ENCODE results near the gene METTL24.

DNA sequence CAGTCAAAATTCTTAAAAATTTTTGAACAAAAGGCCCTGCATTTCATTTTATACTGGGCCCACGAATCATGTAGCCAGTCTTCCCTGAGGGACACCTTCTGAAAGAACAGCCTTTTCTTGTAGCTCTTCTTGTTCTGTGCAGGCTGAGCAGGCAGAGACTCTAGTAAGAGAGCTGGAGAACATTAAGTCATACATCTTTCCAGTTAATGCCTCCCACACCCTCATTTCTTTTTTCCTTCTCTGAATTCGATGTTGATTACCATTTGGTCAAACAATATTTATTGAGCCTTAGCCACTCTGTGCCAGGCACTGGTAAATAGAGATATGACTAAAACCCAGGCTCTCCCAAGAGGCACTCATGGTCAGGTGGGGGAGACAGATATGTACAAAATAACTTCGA is 33.6 kb downstream of the METTL24 start:
- TF ChIP-seq CTCF (conservative IDR thresholded peaks at IDR 0.05 in 1 of 2, IDR thresholded peaks at IDR 0.05 in 1 of 2; ENCODE audit: extremely low read depth in 1 of 2, insufficient read depth in 1 of 2, low read depth in 1 of 2, low read length in 2 of 2), result no peak
- no peak for TF ChIP-seq EZH2 (IDR thresholded peaks at IDR 0.05; ENCODE audit: borderline replicate concordance, low read length)

Measured in mammary epithelial cell (primary cell).